ENCODE data around the gene DNAJB12.

Gene DNAJB12

DNA sequence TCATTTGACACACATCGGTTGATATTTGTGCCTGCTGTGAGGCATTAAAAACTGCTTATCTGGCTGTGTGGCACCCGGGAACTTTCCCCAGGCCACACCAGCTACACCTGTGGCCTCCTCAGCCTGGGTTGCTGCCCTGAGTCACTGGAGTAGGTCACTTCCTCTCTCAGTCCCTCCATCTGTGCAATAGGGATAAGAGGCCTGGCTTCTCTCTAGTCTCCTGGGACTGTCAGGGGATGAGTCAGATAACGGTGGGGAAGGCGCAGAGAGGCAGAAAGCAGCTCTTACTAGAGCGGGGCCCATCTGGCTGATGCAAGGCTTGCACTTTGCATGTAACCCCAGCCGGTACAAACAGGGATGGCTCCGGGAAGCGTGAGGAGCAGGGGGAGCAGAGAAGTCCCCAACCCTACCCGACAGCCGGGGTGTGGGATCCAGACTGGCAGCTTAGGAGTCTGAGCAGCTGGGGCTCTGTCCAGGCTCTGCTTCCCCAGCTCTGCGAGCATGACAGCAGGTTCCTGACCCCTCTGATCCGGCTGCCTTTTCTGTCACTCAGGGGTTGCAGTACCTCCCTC lies 34.0 kb downstream of the DNAJB12 start:
- TF ChIP-seq, protein P1, sequence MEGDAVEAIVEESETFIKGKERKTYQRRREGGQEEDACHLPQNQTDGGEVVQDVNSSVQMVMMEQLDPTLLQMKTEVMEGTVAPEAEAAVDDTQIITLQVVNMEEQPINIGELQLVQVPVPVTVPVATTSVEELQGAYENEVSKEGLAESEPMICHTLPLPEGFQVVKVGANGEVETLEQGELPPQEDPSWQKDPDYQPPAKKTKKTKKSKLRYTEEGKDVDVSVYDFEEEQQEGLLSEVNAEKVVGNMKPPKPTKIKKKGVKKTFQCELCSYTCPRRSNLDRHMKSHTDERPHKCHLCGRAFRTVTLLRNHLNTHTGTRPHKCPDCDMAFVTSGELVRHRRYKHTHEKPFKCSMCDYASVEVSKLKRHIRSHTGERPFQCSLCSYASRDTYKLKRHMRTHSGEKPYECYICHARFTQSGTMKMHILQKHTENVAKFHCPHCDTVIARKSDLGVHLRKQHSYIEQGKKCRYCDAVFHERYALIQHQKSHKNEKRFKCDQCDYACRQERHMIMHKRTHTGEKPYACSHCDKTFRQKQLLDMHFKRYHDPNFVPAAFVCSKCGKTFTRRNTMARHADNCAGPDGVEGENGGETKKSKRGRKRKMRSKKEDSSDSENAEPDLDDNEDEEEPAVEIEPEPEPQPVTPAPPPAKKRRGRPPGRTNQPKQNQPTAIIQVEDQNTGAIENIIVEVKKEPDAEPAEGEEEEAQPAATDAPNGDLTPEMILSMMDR (conservative IDR thresholded peaks at IDR 0.05; ENCODE audit: control insufficient read depth, insufficient read depth, low read depth, low read length) = no peak
- peak overlapping the region; percentile 3 for H3K4me3 ChIP-seq (ENCODE audit: control insufficient read depth, low read depth, low read length)

DNA sequence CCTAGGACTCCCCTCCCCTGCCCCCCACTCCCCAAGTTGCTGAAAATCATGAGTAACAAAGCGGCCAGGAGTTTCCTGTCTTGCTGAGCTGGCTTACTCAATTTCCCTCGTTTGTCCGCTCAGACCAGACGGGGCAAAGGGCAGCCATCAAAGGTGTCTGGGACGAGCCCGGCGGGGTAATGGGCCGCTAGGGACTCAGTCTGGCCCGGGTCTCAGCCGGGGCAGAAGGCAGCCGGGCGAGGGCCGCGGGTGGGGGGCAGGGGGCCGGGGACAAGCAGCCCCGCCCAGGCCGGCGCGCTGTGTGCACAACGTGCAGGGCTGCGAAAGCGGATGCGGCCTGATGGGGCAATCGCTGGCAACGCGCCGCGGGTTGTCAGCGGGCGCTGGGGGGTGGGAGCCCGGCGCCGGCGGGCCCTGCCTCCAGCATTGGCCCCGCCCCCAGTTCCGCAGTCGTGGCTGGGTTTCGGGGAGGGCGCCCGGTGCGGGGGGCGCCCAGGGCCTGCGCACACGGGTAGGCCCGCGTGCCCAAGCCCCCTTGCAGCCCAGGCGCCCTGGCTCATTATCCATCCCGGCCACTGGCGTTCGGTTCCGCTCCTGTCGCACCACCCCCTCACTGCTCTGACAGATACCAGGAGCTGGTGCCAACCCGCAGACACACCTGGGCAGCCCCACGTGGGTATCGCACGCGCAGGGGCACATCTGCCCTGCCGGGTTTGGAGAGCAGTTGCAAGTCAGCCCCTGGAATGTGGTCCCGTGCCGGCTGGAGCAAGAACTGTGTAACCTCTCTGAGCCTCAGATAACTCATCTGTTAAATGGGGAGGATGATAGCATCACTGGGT lies 35.1 kb downstream of the DNAJB12 start:
- peak; percentile 89 for DNase-seq (ENCODE audit: low read depth)
- peak overlapping the region; percentile 17 for H3K4me3 ChIP-seq (ENCODE audit: control insufficient read depth, low read depth, low read length)
- TF ChIP-seq, protein P1 (conservative IDR thresholded peaks at IDR 0.05; ENCODE audit: control insufficient read depth, insufficient read depth, low read depth, low read length) = no peak

More for the DNA sequence above, 34.0 kb downstream of the DNAJB12 start:
- peak; percentile 100 for DNase-seq (ENCODE audit: low read depth)

DNA sequence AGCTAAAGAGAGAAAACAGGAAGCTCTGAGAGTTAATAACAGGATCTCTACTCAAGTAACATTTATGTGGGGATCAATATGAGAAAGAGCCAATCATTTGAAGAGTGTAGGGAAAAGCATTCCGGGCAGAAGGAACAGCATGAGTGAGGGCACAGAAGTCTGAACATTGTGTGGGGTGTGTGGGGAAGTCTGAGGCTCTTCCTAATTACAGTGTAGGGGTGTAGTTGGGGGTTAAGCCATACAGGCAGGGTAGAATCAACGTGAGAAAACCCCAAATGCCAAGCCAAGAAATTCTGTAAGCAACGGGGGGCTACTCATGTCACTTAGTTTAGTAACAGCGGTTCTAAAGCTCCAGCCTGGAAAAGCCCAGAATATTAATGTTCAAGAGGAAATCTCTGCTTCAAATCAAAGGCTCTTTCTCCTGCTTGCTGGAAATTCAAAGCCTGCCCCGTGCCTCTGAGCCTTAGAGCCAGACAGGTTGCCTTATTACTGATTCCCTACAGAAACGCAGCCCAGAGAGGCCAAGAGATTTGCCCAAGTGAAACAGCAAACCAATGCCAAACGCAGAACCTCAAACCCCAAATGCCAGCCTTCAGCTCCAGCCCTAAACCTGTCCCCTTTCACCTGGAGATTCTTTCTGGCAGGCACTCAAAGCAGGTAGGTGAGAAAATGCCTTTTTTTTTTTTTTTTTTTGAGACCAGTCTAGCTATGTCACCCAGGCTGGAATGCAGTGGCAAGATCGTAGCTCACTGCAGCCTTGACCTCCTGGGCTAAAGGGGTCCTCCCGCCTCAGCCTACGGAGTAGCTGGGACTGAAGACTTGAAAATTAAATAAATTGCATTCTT lies 36.1 kb downstream of the DNAJB12 start:
- TF ChIP-seq, protein P1 (conservative IDR thresholded peaks at IDR 0.05; ENCODE audit: control insufficient read depth, insufficient read depth, low read depth, low read length) = no peak
- H3K4me3 ChIP-seq (ENCODE audit: control insufficient read depth, low read depth, low read length) = no peak overlapping the region
- no peak for DNase-seq (ENCODE audit: low read depth)

DNA sequence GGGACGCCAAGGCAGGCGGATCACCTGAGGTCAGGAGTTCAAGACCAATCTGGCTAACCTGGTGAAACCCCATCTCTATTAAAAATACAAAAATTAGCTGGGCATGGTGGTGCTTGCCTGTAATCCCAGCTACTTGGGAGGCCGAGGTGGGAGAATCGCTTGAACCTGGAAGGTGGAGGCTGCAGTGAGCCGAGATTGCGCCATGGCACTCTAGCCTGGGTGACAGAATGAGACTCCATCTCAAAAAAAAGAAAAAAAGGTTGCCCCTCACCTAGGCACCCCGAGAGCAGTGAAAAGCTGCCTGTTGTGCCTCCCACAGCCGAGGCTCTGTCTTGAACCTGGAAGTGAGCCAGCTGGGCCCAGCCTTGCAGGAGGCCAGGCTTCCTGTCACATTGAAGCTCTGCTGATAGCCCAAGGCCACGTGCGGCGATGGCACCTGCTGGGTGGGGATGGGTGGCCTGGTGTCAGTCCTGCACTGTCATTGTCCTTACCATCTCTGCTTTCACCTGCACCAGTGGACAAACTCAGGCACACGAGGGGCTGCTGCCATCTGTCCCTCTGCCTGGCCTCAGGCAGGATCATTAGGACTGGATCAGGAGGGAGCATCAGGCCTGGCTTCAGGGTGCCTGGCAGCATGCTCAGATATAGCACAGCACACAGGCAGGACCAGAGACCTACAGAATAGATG lies 37.8 kb downstream of the DNAJB12 start:
- TF ChIP-seq, protein P1 (conservative IDR thresholded peaks at IDR 0.05; ENCODE audit: control insufficient read depth, insufficient read depth, low read depth, low read length) = no peak
- no peak for DNase-seq (ENCODE audit: low read depth)
- H3K4me3 ChIP-seq (ENCODE audit: control insufficient read depth, low read depth, low read length) = no peak overlapping the region

DNA sequence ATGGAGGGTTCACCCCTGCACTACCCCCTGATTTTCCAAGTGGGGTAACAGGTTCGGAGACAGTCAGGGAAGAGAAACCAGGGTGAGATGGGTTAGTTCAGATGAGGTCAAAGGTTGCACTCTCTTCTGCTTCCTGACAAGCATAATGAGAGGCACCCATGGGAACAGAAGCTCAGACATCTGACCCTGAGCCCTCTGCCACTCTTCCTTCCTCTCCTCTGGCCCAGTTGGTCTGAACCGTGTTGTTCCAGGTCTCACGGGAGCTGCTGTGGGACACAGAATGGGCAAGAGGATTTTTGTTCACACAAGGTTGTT lies 38.4 kb downstream of the DNAJB12 start:
- TF ChIP-seq, protein P1 (conservative IDR thresholded peaks at IDR 0.05; ENCODE audit: control insufficient read depth, insufficient read depth, low read depth, low read length) = no peak
- no peak for DNase-seq (ENCODE audit: low read depth)
- H3K4me3 ChIP-seq (ENCODE audit: control insufficient read depth, low read depth, low read length) = no peak overlapping the region
